Neural cell (in vitro differentiated cells): ENCODE data around the gene CFAP99.

Source experiments
- EP300 ChIP-seq: fragments of 450-650 bp; conservative IDR thresholded peaks from 2 replicates; pipeline ENCODE4 v1.6.1; 2014; ENCODE audit warnings: antibody characterized with exemption, mild to moderate bottlenecking, moderate library complexity; ENCODE audit not compliant: poor library complexity, severe bottlenecking
- TAF1 ChIP-seq: IDR thresholded peaks from 2 replicates; pipeline ENCODE4 v1.6.1; 2012; ENCODE audit warnings: low read depth
- TF ChIP-seq, protein P1 (sequence below): IDR thresholded peaks from 2 replicates; pipeline ENCODE4 v1.6.1; 2012; ENCODE audit warnings: borderline replicate concordance

DNA sequence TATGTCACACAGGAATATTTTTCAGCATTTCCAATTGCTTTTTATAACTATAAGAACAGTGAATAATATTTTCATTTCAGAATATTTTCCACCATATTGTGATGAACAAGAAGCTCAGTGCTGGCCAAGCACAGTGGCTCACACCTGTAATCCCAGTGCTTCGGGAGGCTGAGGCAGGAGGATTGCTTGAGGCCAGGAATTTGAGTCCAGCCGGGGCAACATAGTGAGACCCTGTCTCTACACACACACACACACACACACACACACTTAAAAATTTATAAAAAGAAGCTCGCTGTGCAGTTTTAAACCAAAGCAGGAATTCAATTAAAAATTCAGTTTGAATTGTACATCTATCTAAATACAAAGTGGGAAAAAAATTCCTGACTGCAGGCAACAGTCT, 3.5 kb upstream of the CFAP99 start:
- TF ChIP-seq EP300, result no peak
- TF ChIP-seq, protein P1, sequence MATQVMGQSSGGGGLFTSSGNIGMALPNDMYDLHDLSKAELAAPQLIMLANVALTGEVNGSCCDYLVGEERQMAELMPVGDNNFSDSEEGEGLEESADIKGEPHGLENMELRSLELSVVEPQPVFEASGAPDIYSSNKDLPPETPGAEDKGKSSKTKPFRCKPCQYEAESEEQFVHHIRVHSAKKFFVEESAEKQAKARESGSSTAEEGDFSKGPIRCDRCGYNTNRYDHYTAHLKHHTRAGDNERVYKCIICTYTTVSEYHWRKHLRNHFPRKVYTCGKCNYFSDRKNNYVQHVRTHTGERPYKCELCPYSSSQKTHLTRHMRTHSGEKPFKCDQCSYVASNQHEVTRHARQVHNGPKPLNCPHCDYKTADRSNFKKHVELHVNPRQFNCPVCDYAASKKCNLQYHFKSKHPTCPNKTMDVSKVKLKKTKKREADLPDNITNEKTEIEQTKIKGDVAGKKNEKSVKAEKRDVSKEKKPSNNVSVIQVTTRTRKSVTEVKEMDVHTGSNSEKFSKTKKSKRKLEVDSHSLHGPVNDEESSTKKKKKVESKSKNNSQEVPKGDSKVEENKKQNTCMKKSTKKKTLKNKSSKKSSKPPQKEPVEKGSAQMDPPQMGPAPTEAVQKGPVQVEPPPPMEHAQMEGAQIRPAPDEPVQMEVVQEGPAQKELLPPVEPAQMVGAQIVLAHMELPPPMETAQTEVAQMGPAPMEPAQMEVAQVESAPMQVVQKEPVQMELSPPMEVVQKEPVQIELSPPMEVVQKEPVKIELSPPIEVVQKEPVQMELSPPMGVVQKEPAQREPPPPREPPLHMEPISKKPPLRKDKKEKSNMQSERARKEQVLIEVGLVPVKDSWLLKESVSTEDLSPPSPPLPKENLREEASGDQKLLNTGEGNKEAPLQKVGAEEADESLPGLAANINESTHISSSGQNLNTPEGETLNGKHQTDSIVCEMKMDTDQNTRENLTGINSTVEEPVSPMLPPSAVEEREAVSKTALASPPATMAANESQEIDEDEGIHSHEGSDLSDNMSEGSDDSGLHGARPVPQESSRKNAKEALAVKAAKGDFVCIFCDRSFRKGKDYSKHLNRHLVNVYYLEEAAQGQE, result no peak
- TF ChIP-seq TAF1, result no peak
